Left cardiac atrium (tissue), 4 donors: ENCODE results near the gene CHIT1. TPM values are rescaled to one million over a fixed set of nuclear protein-coding genes. Genes with fewer than 3 reads are reported as not detected.
A peak's percentile ranks its signal among the peaks of the same experiment; 100 is the strongest.

Experiments used
- ATAC-seq, 2 donors: fragments of 200-7000 bp; cut with Tn5 transposase; one replicate each; pipeline ENCODE4 v1.9.1; 2020; ENCODE audit warnings: mild to moderate bottlenecking in 2 of 2, moderate library complexity in 2 of 2
- DNase-seq: peaks from one replicate; pipeline ENCODE4 v3.0.0-alpha.2; 2020
- intact Hi-C, 2 donors: fragments of 100-400 bp; cut with DNase I; formaldehyde crosslinking; loops; one replicate each; pipeline versions ENCODE4 v1.14.1 to v1.15.1; 2022 to 2023
- total RNA-seq, 2 donors: library from RNA; stranded (reverse); fragmentation: NEBNext Ultra II Directional; extraction: Animal tissue kit (Norgen Biotek cat#: 25700); gene quantifications; one replicate each; pipeline ENCODE4 v1.2.1, GENCODE V29; 2021
- donor health status: DM: no; HTN: yes; CAD: no.
- donor health status: DM: no; HTN: yes; CAD: no; lungs with severe emphysema.
- donor health status: DM: yes; HTN: yes; CAD: no.
- donor health status: Dilated cardiomyopathy.

The CHIT1 gene
- total RNA-seq, 2 donors from 2014 or later: 0.63 to 1.3 TPM

- ATAC-seq: no peak
- DNase-seq: no peak
- intact Hi-C loops: loop anchor here (2.0 to 5.0 kb wide), 3 partner anchors 46 to 134 kb away; no protein-coding TSS in a partner anchor
Measured at GRCh38 chr1:203171341-203172183, 57.9 kb downstream of the CHIT1 start.

- intact Hi-C loops: loop anchor here (2.0 to 5.0 kb wide), 3 partner anchors 47 to 133 kb away; no protein-coding TSS in a partner anchor
- ATAC-seq: no peak
- DNase-seq: no peak
Measured at GRCh38 chr1:203170625-203171330, 58.7 kb downstream of the CHIT1 start.

DNA sequence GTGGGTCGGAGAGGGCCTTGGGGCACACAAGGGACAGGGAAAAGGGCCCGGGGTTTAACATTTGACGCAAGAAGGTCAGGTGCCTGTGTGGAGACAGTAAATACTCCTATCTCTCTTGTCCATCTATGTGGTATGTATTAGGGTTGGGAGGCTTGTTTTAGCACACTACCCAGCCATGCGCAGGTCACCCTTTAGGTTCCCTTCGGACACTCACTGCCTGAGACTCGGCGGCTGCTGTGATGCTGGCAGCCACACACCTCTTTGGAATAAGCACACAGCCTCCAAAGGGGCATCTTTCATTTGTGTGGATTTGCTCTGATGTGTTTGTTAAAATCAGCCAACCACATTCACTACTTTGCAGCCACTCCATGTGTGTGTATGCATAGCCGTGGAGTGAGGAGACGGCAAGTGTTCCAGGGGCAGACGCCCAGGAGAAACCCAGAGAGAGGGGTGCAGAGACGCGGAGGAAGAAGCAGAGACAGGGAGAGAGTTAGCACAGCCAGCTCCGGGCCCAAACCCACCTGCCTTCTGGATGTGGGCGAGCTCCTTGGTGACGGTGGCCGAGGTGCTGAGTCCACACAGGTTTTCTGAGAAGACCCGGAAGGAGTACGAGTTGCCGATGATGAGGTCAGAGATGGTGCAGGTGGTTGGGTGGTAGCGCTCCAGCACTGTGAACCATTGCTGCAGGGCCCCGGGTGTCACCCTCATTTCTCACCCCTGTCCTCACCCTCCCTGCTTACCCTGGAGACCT lies 59.5 kb downstream of the CHIT1 start:
- DNase-seq: no peak
- ATAC-seq: no peak
- intact Hi-C loops: loop anchor here (2.0 to 5.0 kb wide), 3 partner anchors 47 to 133 kb away; no protein-coding TSS in a partner anchor

GRCh38 chr1:203168991-203169390 lies 60.5 kb downstream of the CHIT1 start:
- no peak for DNase-seq
- no peak for ATAC-seq
- intact Hi-C loops: no loop called here

DNA sequence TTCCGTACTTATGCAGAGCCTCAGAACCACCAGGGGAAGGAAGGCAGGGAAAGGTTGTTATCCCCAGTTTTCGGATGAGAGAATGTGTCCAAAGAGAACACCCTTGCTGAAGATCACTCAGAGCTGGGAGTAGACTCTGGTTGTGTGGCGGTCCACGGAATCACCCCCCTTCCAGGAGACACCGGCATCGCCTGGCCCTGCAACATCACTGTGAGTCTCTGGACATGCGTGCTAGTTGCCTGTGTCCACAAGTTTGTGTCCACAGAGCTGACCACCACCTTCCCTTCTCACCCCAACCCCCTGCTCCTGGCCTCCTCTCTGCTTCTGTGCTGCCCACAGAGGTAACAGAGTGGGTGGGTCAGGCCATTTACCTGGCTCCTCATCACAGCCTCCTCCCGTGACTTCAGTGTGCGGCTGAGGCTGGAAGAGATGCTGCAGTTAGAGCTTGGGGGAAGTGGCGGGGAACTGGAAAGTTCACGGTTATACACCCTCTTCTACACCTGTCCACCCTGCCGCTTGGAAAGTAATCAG lies 61.2 kb downstream of the CHIT1 start:
- DNase-seq (no peak), ATAC-seq (no peak)
- intact Hi-C loops: no loop called here

GRCh38 chr1:203167913-203168200 lies 61.6 kb downstream of the CHIT1 start:
- DNase-seq (no peak), ATAC-seq (no peak)
- intact Hi-C loops: no loop called here

DNA sequence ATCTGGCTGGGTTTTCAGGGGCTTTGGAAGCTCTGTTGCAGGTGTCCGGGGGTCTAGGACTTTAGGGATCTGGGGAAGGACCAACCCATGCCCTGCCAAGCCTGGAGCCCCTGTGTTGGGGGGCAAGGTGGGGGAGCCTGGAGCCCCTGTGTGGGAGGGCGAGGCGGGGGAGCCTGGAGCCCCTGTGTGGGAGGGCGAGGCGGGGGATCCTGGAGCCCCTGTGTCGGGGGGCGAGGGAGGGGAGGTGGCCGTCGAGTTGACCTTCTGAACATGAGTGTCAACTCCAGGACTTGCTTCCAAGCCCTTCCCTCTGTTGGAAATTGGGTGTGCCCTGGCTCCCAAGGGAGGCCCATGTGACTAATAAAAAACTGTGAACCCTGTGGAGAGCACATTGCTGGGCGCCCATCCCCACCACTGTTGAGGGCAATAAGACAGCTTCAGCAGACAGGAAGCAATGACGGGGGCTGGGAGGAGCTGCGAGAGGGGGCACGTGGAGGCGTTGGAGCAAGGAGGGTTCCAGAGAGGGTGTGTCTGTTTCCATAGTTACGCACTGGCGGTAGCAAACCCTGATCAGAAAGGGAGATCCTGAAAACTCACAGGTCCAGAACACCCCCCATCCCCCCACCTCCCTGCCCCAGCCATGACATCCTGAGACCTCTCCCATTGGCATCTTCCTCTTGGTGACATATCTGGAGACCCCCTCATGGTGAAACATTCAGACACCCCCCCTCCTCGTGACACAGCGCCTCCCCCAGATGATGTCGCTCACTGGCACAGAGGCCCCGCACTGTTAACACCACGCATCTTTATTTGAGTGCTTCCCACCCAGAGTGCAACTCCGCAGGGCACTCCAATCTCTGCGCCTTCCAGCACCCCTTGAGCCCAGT lies 62.2 kb downstream of the CHIT1 start:
- ATAC-seq (no peak), DNase-seq (no peak)
- intact Hi-C loops: no loop called here

DNA sequence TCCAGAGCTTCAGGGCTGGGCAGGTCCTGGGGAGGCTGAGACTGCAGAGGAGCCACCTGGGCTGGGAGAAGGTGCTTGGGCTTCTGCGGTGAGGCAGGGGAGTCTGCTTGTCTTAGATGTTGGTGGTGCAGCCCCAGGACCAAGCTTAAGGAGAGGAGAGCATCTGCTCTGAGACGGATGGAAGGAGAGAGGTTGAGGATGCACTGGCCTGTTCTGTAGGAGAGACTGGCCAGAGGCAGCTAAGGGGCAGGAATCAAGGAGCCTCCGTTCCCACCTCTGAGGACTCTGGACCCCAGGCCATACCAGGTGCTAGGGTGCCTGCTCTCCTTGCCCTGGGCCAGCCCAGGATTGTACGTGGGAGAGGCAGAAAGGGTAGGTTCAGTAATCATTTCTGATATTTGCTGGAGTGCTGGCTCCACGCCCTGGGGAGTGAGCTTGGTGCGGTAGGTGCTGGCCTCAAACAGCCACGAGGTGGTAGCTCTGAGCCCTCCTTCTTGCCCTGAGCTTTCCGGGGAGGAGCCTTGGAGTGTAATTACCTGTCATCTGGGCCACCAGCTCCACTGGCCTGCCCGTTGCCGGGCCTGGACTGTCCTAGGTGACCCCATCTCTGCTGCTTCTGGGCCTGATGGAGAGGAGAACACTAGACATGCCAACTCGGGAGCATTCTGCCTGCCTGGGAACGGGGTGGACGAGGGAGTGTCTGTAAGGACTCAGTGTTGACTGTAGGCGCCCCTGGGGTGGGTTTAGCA lies 63.1 kb downstream of the CHIT1 start:
- intact Hi-C loops: no loop called here
- peak in 1 of 2 donors; percentile 69 for ATAC-seq
- no peak for DNase-seq

Other genes starting within 250 kb of the CHIT1 start
- 10 to 100 TPM; 25.1 to 31.8 TPM for gene TMEM183A, start 222.3 kb downstream of the CHIT1 start, total RNA-seq
- gene PPFIA4, start 203.2 kb downstream of the CHIT1 start, total RNA-seq: 10 to 100 TPM; 16.0 to 16.3 TPM
- not detected for gene MYOG, start 143.7 kb downstream of the CHIT1 start, total RNA-seq
- gene ADORA1, start 101.9 kb downstream of the CHIT1 start, total RNA-seq: 10 to 100 TPM; 19.9 to 27.9 TPM
- not detected for gene MYBPH, start 53.8 kb downstream of the CHIT1 start, total RNA-seq
- 10 to 100 TPM in 1 of 2 donors, 1 to 10 TPM in 1; 6.1 to 20.4 TPM for gene CHI3L1, start 43.0 kb downstream of the CHIT1 start, total RNA-seq
- gene BTG2, start 75.8 kb upstream of the CHIT1 start, total RNA-seq: 100 to 1,000 TPM; 187 to 259 TPM
- 10 to 100 TPM; 33.3 to 51.6 TPM for gene FMOD, start 121.4 kb upstream of the CHIT1 start, total RNA-seq
- 10 to 100 TPM; 47.4 to 71.7 TPM for gene PRELP, start 246.1 kb upstream of the CHIT1 start, total RNA-seq